Measurements from ENCODE around the gene CPNE1.

CPNE1 gene

DNA sequence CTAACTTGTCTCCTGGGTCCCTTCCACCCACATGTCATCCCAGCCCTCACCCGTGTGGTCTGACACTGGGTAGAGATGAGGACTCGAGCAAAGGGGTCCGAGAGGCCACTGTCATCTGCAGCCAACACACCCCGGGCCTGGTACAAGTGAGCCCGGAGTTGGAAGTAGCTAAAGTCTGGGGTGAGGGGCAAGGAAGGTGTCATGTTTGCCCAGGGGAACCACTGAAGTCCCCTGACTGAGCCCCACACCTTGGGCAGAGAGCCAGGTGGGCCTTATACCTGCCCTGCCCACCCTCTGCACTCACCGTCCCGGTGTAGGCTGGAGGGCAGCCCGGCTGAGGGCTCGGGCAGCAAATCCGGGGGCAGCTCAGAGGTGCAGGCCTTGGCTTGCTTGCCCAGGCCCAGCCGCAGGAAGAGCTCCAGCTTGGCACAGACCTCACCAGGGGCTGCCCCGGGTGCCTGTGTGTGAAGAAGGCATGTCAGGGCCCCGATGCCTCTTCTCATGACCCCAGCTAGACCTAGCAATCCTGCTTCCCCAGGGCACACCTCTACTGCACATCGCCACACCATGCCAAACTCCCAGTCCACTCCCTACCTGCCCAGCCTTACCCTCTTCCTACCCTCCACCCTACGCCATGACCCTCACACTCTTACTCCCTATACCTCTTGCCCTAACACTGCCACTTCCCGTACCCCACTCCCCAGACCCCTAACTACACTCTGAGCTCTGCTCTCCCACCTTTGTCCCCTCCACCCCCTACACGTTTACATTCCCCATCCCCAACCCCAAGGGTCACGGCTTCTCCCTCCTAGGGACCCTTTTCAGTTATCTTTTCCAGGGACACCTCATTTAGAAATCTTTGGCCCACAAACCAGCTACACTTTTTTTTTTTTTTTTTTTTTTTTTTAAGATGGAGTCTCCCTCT is 80.8 kb downstream of the CPNE1 start:
- no peak for DNase-seq (ENCODE audit: low read depth)

DNA sequence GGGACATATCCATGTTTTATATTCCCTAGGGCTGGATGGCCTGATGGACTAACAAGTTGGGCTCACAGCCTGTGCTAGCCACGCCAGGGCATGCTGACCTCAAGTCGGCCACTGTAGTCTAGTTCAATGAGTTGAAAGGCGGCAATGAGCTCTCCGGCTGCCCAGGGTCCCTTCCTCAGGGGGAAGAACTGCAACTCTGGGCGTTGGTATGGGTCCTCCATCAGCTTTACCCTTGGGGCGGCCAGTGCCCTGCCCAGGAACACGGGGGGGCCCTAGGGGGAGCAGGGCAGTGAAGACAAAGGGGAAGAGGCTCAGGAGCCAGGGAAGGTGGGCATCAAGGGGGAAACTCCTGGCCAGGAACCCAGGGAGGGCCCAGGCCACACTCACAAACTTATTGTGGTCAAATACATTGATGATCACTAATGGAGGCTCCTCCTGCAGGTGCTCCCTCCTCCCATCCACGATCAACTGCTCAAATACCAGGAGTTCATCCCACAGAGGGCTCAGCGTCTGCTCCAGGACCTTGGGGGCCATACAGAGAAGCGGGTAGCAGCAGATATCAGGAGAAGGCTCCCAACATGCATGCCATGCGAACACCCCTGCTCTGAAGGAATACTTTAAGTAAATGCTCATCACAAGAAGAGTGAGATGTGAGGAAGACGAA is 81.8 kb downstream of the CPNE1 start:
- DNase-seq (ENCODE audit: low read depth), result no peak
- TF ChIP-seq, protein P1, sequence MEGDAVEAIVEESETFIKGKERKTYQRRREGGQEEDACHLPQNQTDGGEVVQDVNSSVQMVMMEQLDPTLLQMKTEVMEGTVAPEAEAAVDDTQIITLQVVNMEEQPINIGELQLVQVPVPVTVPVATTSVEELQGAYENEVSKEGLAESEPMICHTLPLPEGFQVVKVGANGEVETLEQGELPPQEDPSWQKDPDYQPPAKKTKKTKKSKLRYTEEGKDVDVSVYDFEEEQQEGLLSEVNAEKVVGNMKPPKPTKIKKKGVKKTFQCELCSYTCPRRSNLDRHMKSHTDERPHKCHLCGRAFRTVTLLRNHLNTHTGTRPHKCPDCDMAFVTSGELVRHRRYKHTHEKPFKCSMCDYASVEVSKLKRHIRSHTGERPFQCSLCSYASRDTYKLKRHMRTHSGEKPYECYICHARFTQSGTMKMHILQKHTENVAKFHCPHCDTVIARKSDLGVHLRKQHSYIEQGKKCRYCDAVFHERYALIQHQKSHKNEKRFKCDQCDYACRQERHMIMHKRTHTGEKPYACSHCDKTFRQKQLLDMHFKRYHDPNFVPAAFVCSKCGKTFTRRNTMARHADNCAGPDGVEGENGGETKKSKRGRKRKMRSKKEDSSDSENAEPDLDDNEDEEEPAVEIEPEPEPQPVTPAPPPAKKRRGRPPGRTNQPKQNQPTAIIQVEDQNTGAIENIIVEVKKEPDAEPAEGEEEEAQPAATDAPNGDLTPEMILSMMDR (conservative IDR thresholded peaks at IDR 0.05; ENCODE audit: low read depth, low read length), result no peak
- no peak overlapping the region for H3K4me3 ChIP-seq (ENCODE audit: low read depth, low read length)

More for the DNA sequence above, 80.8 kb downstream of the CPNE1 start:
- TF ChIP-seq, protein P1 (conservative IDR thresholded peaks at IDR 0.05; ENCODE audit: low read depth, low read length), result no peak
- H3K4me3 ChIP-seq (ENCODE audit: low read depth, low read length), result no peak overlapping the region

DNA sequence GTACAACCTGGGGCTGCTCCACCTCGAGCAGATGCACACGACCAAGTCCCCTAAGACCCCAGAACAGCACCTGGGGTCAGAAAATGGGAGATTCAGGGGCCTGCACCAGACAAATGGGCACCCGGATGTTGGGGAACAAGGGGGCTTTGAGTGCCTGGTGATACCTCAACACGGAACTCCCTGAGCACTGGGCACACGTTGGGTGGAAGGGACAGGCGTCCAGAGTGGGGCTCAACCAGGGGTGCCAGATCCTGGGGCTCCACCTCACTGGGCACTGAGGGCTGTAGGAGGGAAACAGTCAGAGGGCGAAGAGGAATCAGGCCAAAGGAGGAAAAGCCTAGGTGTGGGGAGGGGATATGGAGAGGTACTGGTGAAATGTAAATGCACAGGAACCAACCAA is 82.6 kb downstream of the CPNE1 start:
- TF ChIP-seq, protein P1 (conservative IDR thresholded peaks at IDR 0.05; ENCODE audit: low read depth, low read length), result no peak
- DNase-seq (ENCODE audit: low read depth), result no peak
- no peak overlapping the region for H3K4me3 ChIP-seq (ENCODE audit: low read depth, low read length)

DNA sequence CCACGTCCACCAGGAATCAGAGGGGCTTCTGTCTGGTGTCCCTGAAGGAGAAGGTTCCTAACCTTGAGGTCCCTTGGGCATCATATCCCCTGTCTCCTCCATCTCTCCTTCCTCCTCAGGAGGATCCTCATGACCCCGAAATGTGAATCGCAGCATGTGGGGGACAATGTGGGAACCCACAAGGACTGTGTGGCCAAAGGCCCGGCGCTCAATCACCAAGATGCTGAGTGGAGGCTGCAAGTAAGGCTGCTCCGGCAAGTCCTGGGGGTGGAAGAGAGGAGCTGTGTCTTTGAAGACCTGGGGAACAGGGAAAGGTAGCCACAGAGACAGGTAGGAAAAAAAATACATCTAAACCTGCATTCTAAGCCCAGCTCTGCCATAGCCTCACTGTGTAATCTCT is 85.5 kb downstream of the CPNE1 start:
- TF ChIP-seq, protein P1 (conservative IDR thresholded peaks at IDR 0.05; ENCODE audit: low read depth, low read length), result no peak
- no peak for DNase-seq (ENCODE audit: low read depth)
- H3K4me3 ChIP-seq (ENCODE audit: low read depth, low read length), result no peak overlapping the region

DNA sequence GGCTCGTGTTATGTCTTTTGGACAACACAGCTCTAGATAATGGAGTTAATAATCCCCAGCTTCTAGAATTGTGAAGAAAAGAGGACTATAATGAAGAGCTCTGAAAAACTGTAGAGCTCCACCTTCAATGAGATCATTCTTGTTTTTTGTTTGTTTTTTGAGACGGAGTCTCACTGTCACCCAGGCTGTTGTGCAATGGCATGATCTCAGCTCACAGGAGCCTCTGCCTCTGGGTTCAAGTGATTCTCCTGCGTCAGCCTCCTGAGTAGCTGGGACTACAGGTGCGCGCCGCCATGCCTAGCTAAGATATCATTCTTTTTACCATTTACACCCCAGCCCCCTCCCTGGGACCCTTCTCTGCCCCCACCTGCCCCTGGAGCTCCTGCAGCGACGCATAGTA is 86.2 kb downstream of the CPNE1 start:
- H3K4me3 ChIP-seq (ENCODE audit: low read depth, low read length), result no peak overlapping the region
- TF ChIP-seq, protein P1 (conservative IDR thresholded peaks at IDR 0.05; ENCODE audit: low read depth, low read length), result no peak
- no peak for DNase-seq (ENCODE audit: low read depth)

DNA sequence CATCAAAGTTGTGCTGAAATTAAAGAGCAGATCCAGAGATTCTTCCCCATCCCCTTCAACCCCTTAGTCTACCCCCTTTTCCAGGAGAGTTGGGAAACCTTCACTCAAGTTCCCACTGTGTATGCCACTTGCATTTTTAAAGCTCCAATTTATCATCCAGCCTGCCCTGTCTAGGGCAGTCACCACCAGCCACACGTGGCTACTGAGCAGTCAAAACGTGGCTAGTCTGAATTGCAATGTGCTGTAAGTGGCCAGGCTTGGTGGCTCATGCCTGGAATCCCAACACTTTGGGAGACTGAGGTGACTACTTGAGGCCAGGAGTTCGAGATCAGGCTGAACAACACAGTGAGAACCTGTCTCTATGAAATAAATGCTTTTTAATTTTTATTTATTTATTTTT is 87.9 kb downstream of the CPNE1 start:
- no peak overlapping the region for H3K4me3 ChIP-seq (ENCODE audit: low read depth, low read length)
- TF ChIP-seq, protein P1 (conservative IDR thresholded peaks at IDR 0.05; ENCODE audit: low read depth, low read length), result no peak
- DNase-seq (ENCODE audit: low read depth), result no peak

Data from choroid plexus epithelial cell (primary cell).